HG03095 (cell line): ENCODE data around the gene TCEA2.

Source experiments
- ATAC-seq: cut with Tn5 transposase; IDR thresholded peaks from one replicate; pipeline ENCODE4 v1.9.1; 2021; ENCODE audit warnings: moderate library complexity; ENCODE audit not compliant: unreplicated experiment

TCEA2 gene

GRCh38 chr20:64119301-64119680 lies 56.3 kb downstream of the TCEA2 start:
- ATAC-seq, result no peak

- ATAC-seq, result no peak
These were observed 56.8 kb downstream of the TCEA2 start for GRCh38 chr20:64119681-64120341.

GRCh38 chr20:64121586-64121985 lies 58.6 kb downstream of the TCEA2 start:
- no peak for ATAC-seq
